ENCODE results near the gene TRPV4.
A peak's percentile ranks its signal among the peaks of the same experiment; 100 is the strongest.

TRPV4 gene

GRCh38 chr12:109737126-109737525, 96.1 kb downstream of the TRPV4 start:
- ChIA-PET POLR2A (no interaction called here), CTCF (no interaction called here)
- no peaks in the 10 kb centered on the region for H3K9me3 ChIP-seq (ENCODE audit: control insufficient read depth, insufficient read depth, low read depth, low read length)
- TF ChIP-seq ZBTB26 (tag by site-specific recombination; optimal IDR thresholded peaks at IDR 0.05) (no peak), ZNF596 (tag by site-specific recombination; IDR thresholded peaks at IDR 0.05) (no peak), ZNF214 (tag by site-specific recombination; IDR thresholded peaks at IDR 0.05; ENCODE audit: borderline replicate concordance) (no peak), ZNF501 (tag by site-specific recombination; IDR thresholded peaks at IDR 0.05) (no peak), ZNF202 (tag by site-specific recombination; IDR thresholded peaks at IDR 0.05; ENCODE audit: borderline replicate concordance) (no peak), ZXDB (tag by site-specific recombination; IDR thresholded peaks at IDR 0.05) (no peak), ZNF341 (tag by site-specific recombination; IDR thresholded peaks at IDR 0.05; ENCODE audit: low read depth) (no peak), ZNF530 (tag by site-specific recombination; IDR thresholded peaks at IDR 0.05; ENCODE audit: low read depth) (no peak), ZBTB48 (tag by site-specific recombination; IDR thresholded peaks at IDR 0.05) (no peak), ZNF394 (tag by site-specific recombination; IDR thresholded peaks at IDR 0.05; ENCODE audit: borderline replicate concordance) (no peak), ZNF221 (tag by site-specific recombination; IDR thresholded peaks at IDR 0.05; ENCODE audit: borderline replicate concordance) (no peak)
- no peaks in the 10 kb centered on the region for H3K4me1 ChIP-seq (ENCODE audit: control insufficient read depth, insufficient read depth, low read length)
- H3K4me3 ChIP-seq (ENCODE audit: low read depth, low read length), result no peak overlapping the region
- H3K27ac ChIP-seq (ENCODE audit: extremely low read depth, low read depth, low read length), result no peak overlapping the region
- no peaks in the 10 kb centered on the region for H3K36me3 ChIP-seq (ENCODE audit: control insufficient read depth in 2 of 2, insufficient read depth in 1 of 2, low read length in 2 of 2)

- H3K36me3 ChIP-seq (ENCODE audit: control insufficient read depth in 2 of 2, insufficient read depth in 1 of 2, low read length in 2 of 2), result no peaks in the 10 kb centered on the region
- no peaks in the 10 kb centered on the region for H3K9me3 ChIP-seq (ENCODE audit: control insufficient read depth, insufficient read depth, low read depth, low read length)
- CTCF ChIA-PET, result no interaction called here
- POLR2A ChIA-PET, result no interaction called here
- no peaks in the 10 kb centered on the region for H3K4me1 ChIP-seq (ENCODE audit: control insufficient read depth, insufficient read depth, low read length)
- no peak overlapping the region for H3K4me3 ChIP-seq (ENCODE audit: low read depth, low read length)
- no peak overlapping the region for H3K27ac ChIP-seq (ENCODE audit: extremely low read depth, low read depth, low read length)
- TF ChIP-seq ZNF510 (tag by site-specific recombination; IDR thresholded peaks at IDR 0.05; ENCODE audit: insufficient replicate concordance) (no peak), ZNF112 (tag by site-specific recombination; IDR thresholded peaks at IDR 0.05) (no peak), INSM2 (tag by site-specific recombination; IDR thresholded peaks at IDR 0.05) (no peak), ZNF548 (tag by site-specific recombination; IDR thresholded peaks at IDR 0.05) (no peak), ZNF16 (tag by site-specific recombination; IDR thresholded peaks at IDR 0.05; ENCODE audit: low read depth) (no peak), ZIC2 (tag by site-specific recombination; IDR thresholded peaks at IDR 0.05) (0 out of 2 replicates have a peak, but pooled peaks have one; percentile 21), ZNF555 (tag by site-specific recombination; conservative IDR thresholded peaks at IDR 0.05) (no peak), ZBTB44 (tag by site-specific recombination; IDR thresholded peaks at IDR 0.05) (no peak), ZBTB6 (tag by site-specific recombination; IDR thresholded peaks at IDR 0.05) (0 out of 2 replicates have a peak, but pooled peaks have one; percentile 13), ZNF501 (tag by site-specific recombination; IDR thresholded peaks at IDR 0.05) (no peak), ZNF623 (tag by site-specific recombination; IDR thresholded peaks at IDR 0.05) (no peak), GLIS1 (tag by site-specific recombination; IDR thresholded peaks at IDR 0.05) (no peak), REST (tag by site-specific recombination; IDR thresholded peaks at IDR 0.05) (peak; percentile 98), ZNF561 (tag by site-specific recombination; IDR thresholded peaks at IDR 0.05; ENCODE audit: borderline replicate concordance) (no peak), ZBTB1 (tag by site-specific recombination; IDR thresholded peaks at IDR 0.05) (no peak)
These were observed 96.6 kb downstream of the TRPV4 start for GRCh38 chr12:109736552-109737108.
